Astrocyte (in vitro differentiated cells and primary cell): ENCODE data around the gene PERM1.

Experiments used
- EZH2 ChIP-seq: IDR thresholded peaks from 2 replicates; pipeline ENCODE4 v1.6.1; 2012; ENCODE audit warnings: mild to moderate bottlenecking, low read length, inconsistent platforms; ENCODE audit not compliant: insufficient read depth
- TF ChIP-seq, protein P1 (sequence below): IDR thresholded peaks from 2 replicates; pipeline ENCODE4 v1.5.1; 2011; ENCODE audit warnings: low read depth, mild to moderate bottlenecking, inconsistent platforms, low read length, moderate library complexity; ENCODE audit not compliant: insufficient read depth

GRCh38 chr1:966704-967300, 15.1 kb downstream of the PERM1 start:
- TF ChIP-seq, protein P1, sequence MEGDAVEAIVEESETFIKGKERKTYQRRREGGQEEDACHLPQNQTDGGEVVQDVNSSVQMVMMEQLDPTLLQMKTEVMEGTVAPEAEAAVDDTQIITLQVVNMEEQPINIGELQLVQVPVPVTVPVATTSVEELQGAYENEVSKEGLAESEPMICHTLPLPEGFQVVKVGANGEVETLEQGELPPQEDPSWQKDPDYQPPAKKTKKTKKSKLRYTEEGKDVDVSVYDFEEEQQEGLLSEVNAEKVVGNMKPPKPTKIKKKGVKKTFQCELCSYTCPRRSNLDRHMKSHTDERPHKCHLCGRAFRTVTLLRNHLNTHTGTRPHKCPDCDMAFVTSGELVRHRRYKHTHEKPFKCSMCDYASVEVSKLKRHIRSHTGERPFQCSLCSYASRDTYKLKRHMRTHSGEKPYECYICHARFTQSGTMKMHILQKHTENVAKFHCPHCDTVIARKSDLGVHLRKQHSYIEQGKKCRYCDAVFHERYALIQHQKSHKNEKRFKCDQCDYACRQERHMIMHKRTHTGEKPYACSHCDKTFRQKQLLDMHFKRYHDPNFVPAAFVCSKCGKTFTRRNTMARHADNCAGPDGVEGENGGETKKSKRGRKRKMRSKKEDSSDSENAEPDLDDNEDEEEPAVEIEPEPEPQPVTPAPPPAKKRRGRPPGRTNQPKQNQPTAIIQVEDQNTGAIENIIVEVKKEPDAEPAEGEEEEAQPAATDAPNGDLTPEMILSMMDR: no peak
- no peak for TF ChIP-seq EZH2
